Astrocyte (in vitro differentiated cells and primary cell): ENCODE data around the gene S1PR3.

Experiments used
- CTCF ChIP-seq: IDR thresholded peaks from 2 replicates; pipeline ENCODE4 v1.5.1; 2011; ENCODE audit warnings: low read depth, mild to moderate bottlenecking, inconsistent platforms, low read length, moderate library complexity; ENCODE audit not compliant: insufficient read depth
- EZH2 ChIP-seq: IDR thresholded peaks from 2 replicates; pipeline ENCODE4 v1.6.1; 2012; ENCODE audit warnings: mild to moderate bottlenecking, low read length, inconsistent platforms; ENCODE audit not compliant: insufficient read depth

DNA sequence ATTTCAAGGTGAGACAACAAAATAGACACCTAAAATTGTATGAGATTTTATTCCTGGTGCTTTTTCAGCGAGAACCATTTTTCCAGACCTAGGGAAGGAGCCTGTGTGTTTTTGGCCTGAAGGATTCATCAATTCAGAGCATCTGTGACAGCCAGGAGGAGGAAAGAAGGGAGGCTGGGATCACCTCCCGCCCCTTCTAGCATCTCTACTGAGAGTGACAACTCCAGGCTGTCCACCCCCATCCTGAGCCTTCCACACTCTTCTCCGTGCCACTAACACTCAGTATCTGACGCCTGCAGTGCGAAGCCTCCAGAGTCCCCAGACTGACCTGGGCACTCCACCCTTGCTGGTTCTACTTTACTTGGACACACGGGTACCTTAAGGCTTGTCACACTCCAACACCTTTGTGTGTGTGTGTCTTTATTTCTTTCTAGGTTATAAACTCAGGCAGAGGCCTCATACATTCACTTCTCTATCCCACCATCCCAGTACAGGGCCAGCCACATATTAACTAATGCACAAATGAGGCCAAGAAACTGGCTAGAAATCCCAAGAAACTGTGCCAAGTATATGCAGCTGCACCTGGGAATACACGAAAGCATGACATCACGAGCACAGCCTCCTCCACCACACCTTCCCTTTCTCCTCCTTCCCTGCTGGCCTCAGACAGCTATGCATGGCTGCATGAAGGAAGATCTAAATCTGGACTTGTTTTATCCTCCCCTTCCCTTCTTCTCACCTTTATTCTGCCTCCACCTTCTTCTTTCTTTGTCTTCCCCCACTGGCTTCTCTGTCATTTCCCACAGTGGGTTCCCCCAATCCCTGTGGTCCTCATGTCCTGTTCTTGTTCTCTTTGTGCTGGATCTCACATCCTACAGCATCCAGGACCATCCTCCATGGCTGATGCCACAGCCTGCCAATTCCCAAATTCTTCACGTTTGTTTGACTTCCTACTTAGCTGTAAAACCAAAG, 16.0 kb downstream of the S1PR3 start:
- no peak for TF ChIP-seq CTCF
- TF ChIP-seq EZH2, result no peak
